Bladder microvascular endothelial cell (primary cell): ENCODE measurements around the gene AIP. TPM values are rescaled to one million over a fixed set of nuclear protein-coding genes. Genes with fewer than 3 reads are reported as not detected.

Source experiments
- total RNA-seq: library from RNA; depleted of rRNA; stranded (reverse); fragments of >200 nt; gene quantifications from 2 replicates; pipeline ENCODE4 v1.2.3, GENCODE V29; 2014

Gene AIP
- 96.8 and 108 TPM in 2 replicates for total RNA-seq

GRCh38 chr11:67482827-67483798 is at the start of gene AIP:
Gene AIP (plus strand): TSS chr11:67483026. CDS start chr11:67483159, 133 bp downstream.

GRCh38 chr11:67437082-67437808 is 45.6 kb upstream of the AIP start, which contains the start of gene PTPRCAP:
Gene PTPRCAP (minus strand): TSS chr11:67437682. CDS start chr11:67437619, 63 bp downstream.

GRCh38 chr11:67452141-67452952 is 30.5 kb upstream of the AIP start, which contains the start of gene GPR152:
Gene GPR152 (minus strand): TSS chr11:67452729. CDS start chr11:67452724, 5 bp downstream.

GRCh38 chr11:67455054-67455453 is 27.8 kb upstream of the AIP start, which contains the start of gene CABP4:
Gene CABP4 (plus strand): TSS chr11:67455354. CDS start chr11:67455424, 70 bp downstream.

GRCh38 chr11:67468759-67469507 is 13.9 kb upstream of the AIP start, which contains the start of gene TMEM134:
Gene TMEM134 (minus strand): TSS chr11:67469251. CDS start chr11:67469192, 59 bp downstream.

GRCh38 chr11:67504950-67505581 is 22.2 kb downstream of the AIP start, which contains the start of gene PITPNM1:
Gene PITPNM1 (minus strand): TSS chr11:67505363. CDS start chr11:67504180, 1,183 bp downstream.

GRCh38 chr11:67507864-67508485 is 25.1 kb downstream of the AIP start, which contains the start of gene CDK2AP2:
Gene CDK2AP2 (minus strand): TSS chr11:67508162. CDS start chr11:67508082, 80 bp downstream.

GRCh38 chr11:67522844-67523555 is 40.2 kb downstream of the AIP start, which contains the start of gene CABP2:
Gene CABP2 (minus strand): TSS chr11:67523446. CDS start chr11:67523326, 120 bp downstream.

Other genes with a start within 250 kb of the AIP start
- 46.2 and 48.2 TPM in 2 replicates for gene GRK2, start 216.6 kb upstream of the AIP start, total RNA-seq
- 36.8 and 36.9 TPM in 2 replicates for gene ANKRD13D, start 193.7 kb upstream of the AIP start, total RNA-seq
- gene SSH3, start 179.5 kb upstream of the AIP start, total RNA-seq, result 10.0 and 14.1 TPM in 2 replicates
- 25.3 and 26.1 TPM in 2 replicates for gene POLD4, start 129.5 kb upstream of the AIP start, total RNA-seq
- 1.9 and 2.7 TPM in 2 replicates for gene CLCF1, start 109.4 kb upstream of the AIP start, total RNA-seq
- gene RAD9A, start 91.0 kb upstream of the AIP start, total RNA-seq, result 2.6 and 6.7 TPM in 2 replicates
- 195 and 241 TPM in 2 replicates for gene PPP1CA, start 81.2 kb upstream of the AIP start, total RNA-seq
- gene TBC1D10C, start 78.9 kb upstream of the AIP start, total RNA-seq, result under 0.01 and 0.16 TPM in 2 replicates
- gene CARNS1, start 67.3 kb upstream of the AIP start, total RNA-seq, result under 0.01 and 0.19 TPM in 2 replicates
- gene RPS6KB2, start 54.5 kb upstream of the AIP start, total RNA-seq, result 27.4 and 29.8 TPM in 2 replicates
- gene PTPRCAP, start 45.3 kb upstream of the AIP start, total RNA-seq, result 0.49 and 1.1 TPM in 2 replicates
- gene CORO1B, start 39.5 kb upstream of the AIP start, total RNA-seq, result 168 and 215 TPM in 2 replicates
- not detected in 2 replicates for gene GPR152, start 30.3 kb upstream of the AIP start, total RNA-seq
- 2.9 and 3.1 TPM in 2 replicates for gene CABP4, start 27.7 kb upstream of the AIP start, total RNA-seq
- 18.5 and 42.5 TPM in 2 replicates for gene TMEM134, start 13.8 kb upstream of the AIP start, total RNA-seq
- gene PITPNM1, start 22.3 kb downstream of the AIP start, total RNA-seq, result 5.0 and 8.2 TPM in 2 replicates
- 19.2 and 22.7 TPM in 2 replicates for gene CDK2AP2, start 25.1 kb downstream of the AIP start, total RNA-seq
- not detected in 2 replicates for gene CABP2, start 40.4 kb downstream of the AIP start, total RNA-seq
- gene GSTP1, start 100.8 kb downstream of the AIP start, total RNA-seq, result 693 and 847 TPM in 2 replicates
- gene NDUFV1, start 123.9 kb downstream of the AIP start, total RNA-seq, result 170 and 189 TPM in 2 replicates
- 2.8 and 12.0 TPM in 2 replicates for gene NUDT8, start 146.9 kb downstream of the AIP start, total RNA-seq
- gene TBX10, start 156.7 kb downstream of the AIP start, total RNA-seq, result not detected in 2 replicates
- gene ACY3, start 167.7 kb downstream of the AIP start, total RNA-seq, result not detected in 2 replicates
- gene ALDH3B2, start 191.6 kb downstream of the AIP start, total RNA-seq, result not detected in 2 replicates